ENCODE measurements around the gene ALDH1L1. TPM values are rescaled to one million over a fixed set of nuclear protein-coding genes. Genes with fewer than 3 reads are reported as not detected.

The ALDH1L1 gene
- total and polyA plus RNA-seq, 2 of the 13 experiments (the other 11 are each of a cell fraction or from before 2014, with no cell fraction given): 11.2 to 28.7 TPM

GRCh38 chr3:126191246-126191645 lies 10.9 kb upstream of the ALDH1L1 start:
- Histone ChIP-seq H3K4me2 (ENCODE audit: low read depth, low read length) (no peak overlapping the region), H3K4me1 (ENCODE audit: insufficient read depth, low read length) (peaks cover 36% of the 10 kb centered on the region), H3K36me3 (replicated peaks in 1 of 2; ENCODE audit: control insufficient read depth in 1 of 2, insufficient read depth in 2 of 2, low read length in 2 of 2) (no peaks in the 10 kb centered on the region), H3K9me3 (ENCODE audit: low read length) (peaks cover 34% of the 10 kb centered on the region), H3K27me3 (ENCODE audit: control insufficient read depth in 1 of 2, insufficient read depth in 2 of 2, low read length in 2 of 2) (no peaks in the 10 kb centered on the region), H3K79me2 (ENCODE audit: insufficient read depth, low read length) (no peaks in the 10 kb centered on the region), H2AFZ (ENCODE audit: low read length) (no peak overlapping the region), H3K4me3 (replicated peaks in 1 of 3; ENCODE audit: insufficient read depth in 1 of 3, low read depth in 2 of 3, low read length in 3 of 3) (no peak overlapping the region), H3K27ac (ENCODE audit: extremely low read length, insufficient read depth, low read length) (no peak overlapping the region), H4K20me1 (ENCODE audit: insufficient read depth, low read length) (no peaks in the 10 kb centered on the region), H3K9ac (ENCODE audit: insufficient read depth, low read depth, low read length) (no peak overlapping the region)
- in situ Hi-C loops (cut with HindIII; ENCODE audit: extremely low pct_ligation_motif_present, low pct_unique_long_range_greater_than_20kb) (loop anchor here (10.0 kb wide), 1 partner anchor 56 kb away; no protein-coding TSS in a partner anchor), intact Hi-C loops (cut with micrococcal nuclease; ENCODE audit: unreplicated experiment) (no loop called here)
- CTCF ChIA-PET (ENCODE audit: low intra/inter-chr PET ratio, low total read pairs): no interaction called here
- TF ChIP-seq NPAS2 (CRISPR knock-in tag; IDR thresholded peaks at IDR 0.05; ENCODE audit: borderline replicate concordance) (no peak), ELF3 (CRISPR knock-in tag; IDR thresholded peaks at IDR 0.05) (no peak), ZNF441 (CRISPR knock-in tag; IDR thresholded peaks at IDR 0.05; ENCODE audit: borderline replicate concordance) (no peak), AGO1 (IDR thresholded peaks at IDR 0.05; ENCODE audit: low read depth, low read length, poor library complexity, severe bottlenecking) (no peak), HNF1A (IDR thresholded peaks at IDR 0.05; ENCODE audit: low read depth) (no peak), HNF1A (CRISPR knock-in tag; IDR thresholded peaks at IDR 0.05; ENCODE audit: borderline replicate concordance) (no peak), ELF4 (CRISPR knock-in tag; IDR thresholded peaks at IDR 0.05; ENCODE audit: borderline replicate concordance) (no peak)
- no peak for ATAC-seq
- DNase-seq (ENCODE audit: low spot score): no peak
- POLR2A ChIA-PET: interaction anchor here (0.7 kb wide), 1 partner anchor 11 kb away, joined by 3 read pairs; the partner anchor contains the start of gene ALDH1L1
- no peak for FAIRE-seq
- BruUV-seq (replicated peaks): no TSS peak
- 85% methylated on average over 2 of the region's 4 CpGs for WGBS (ENCODE audit: low lambda C conversion rate)

Measured in HepG2 (cell line).